Activated CD4-positive, alpha-beta T cell treated with anti-CD3 and anti-CD28 coated beads, Interleukin-2, amount 50 U/mL, for 4 hours (primary cell): ENCODE results near the gene BCAN.
A peak's percentile ranks its signal among the peaks of the same experiment; 100 is the strongest.
"Not testable (repeated sequence)": the region's sequence is repeated elsewhere in the genome, so short reads cannot be mapped to it uniquely, and the experiment has no call there.

ENCODE experiments used
- DNase-seq, 2 experiments: peaks; one replicate each; pipeline ENCODE4 v3.0.0-alpha.2; 2020

BCAN gene

DNA sequence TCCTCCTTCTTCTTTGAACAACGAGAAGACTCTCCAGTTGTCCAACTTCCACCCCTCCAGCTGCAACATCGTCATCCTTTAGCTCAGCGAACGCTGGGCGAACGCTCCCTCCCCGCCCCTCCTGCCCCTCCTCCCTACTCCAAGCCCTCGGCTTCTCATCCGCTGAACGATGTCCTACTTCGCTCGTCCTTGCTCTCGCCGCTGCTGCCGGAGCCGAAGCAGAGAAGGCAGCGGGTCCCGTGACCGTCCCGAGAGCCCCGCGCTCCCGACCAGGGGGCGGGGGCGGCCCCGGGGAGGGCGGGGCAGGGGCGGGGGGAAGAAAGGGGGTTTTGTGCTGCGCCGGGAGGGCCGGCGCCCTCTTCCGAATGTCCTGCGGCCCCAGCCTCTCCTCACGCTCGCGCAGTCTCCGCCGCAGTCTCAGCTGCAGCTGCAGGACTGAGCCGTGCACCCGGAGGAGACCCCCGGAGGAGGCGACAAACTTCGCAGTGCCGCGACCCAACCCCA lies at the start of gene BCAN:
TSS of gene BCAN (plus strand) at position 357 of the 504 bp plus-strand sequence. CDS start 3,938 bp downstream, outside the sequence.
- DNase-seq = no peak

DNA sequence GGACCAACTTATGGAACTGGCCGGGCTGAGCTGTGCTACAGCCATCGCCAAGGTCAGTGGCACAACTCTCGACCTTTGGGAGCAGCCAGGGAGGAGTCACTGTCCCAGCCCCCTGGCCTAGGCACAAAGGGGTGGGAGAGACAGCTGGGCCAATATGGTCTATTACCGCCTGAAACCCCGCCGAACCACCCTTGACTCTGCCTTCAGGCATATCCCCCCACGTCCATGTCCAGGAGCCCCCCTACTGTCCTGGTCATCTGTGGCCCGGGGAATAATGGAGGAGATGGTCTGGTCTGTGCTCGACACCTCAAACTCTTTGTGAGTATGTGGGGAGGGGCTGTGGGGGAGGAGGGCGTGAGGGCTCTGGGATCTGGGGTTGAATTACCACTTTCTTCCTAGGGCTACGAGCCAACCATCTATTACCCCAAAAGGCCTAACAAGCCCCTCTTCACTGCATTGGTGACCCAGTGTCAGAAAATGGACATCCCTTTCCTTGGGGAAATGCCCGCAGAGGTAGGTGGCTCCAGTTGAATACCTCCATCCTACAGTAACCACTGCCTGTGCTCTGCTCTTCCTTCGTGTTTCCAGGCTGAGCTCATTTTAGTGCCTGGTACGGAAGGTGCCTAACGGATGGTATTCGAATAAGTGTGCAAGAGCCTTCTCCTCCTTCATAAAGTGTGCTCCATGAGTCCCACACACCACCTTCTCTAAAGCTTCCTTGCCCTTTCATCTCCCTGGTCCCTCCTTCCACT lies 49.6 kb upstream of the BCAN start:
- no peak for DNase-seq

DNA sequence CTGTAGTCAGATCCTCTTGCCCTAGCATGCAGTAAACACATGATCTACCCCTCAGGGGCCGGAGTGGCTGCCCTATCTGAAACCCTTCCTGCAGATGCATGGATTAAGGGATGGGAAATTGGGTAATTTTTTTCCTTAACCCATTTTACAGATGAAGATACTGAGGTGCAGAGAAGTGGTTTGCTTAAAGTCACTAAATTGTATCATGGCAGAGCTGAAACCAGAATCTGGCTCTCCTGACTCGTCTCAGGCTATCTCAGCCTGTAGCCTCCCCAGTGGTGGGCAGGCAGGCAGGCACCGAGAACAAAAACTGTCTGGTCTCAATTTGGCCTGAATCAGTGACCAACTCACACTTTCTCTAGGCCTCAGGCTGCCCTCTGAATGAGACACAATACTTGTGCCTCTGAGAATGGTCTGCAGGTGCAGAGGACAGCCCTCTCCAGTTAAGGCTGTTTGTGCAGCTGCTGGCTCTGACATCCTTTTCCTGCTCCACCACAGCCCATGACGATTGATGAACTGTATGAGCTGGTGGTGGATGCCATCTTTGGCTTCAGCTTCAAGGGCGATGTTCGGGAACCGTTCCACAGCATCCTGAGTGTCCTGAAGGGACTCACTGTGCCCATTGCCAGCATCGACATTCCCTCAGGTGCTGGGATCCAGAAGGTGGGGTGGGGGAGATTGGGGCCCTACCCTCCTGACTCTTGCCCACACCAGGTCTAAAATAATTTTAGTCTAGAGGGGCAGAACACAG lies 48.8 kb upstream of the BCAN start:
- no peak for DNase-seq

GRCh38 chr1:156593661-156593989 lies 48.3 kb upstream of the BCAN start:
- DNase-seq = no peak

- DNase-seq = no peak
Measured at GRCh38 chr1:156594190-156594589, 47.7 kb upstream of the BCAN start.

GRCh38 chr1:156595016-156595415 lies 46.9 kb upstream of the BCAN start:
- no peak for DNase-seq

DNA sequence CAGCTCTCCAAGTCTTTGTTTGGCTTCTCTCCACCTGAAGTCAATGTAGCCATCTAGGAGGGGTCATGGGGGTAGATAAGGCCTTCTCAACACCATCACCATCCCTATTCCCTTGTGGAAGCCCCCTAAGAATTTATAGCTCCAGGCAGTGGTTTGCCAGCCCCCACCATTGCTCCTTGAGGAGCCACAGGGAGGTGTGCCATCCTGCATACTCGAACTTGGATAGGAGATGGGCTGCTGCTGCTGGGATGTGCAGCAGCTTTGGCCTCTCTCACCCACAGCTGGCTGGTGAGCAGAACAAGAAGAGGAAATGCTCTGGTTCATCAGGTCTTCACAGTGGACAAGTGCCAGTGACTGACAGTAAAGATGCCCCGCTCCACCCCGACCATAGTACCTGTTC lies 45.5 kb upstream of the BCAN start:
- no peak for DNase-seq

GRCh38 chr1:156598125-156598524 lies 43.8 kb upstream of the BCAN start:
- DNase-seq = no peak

DNA sequence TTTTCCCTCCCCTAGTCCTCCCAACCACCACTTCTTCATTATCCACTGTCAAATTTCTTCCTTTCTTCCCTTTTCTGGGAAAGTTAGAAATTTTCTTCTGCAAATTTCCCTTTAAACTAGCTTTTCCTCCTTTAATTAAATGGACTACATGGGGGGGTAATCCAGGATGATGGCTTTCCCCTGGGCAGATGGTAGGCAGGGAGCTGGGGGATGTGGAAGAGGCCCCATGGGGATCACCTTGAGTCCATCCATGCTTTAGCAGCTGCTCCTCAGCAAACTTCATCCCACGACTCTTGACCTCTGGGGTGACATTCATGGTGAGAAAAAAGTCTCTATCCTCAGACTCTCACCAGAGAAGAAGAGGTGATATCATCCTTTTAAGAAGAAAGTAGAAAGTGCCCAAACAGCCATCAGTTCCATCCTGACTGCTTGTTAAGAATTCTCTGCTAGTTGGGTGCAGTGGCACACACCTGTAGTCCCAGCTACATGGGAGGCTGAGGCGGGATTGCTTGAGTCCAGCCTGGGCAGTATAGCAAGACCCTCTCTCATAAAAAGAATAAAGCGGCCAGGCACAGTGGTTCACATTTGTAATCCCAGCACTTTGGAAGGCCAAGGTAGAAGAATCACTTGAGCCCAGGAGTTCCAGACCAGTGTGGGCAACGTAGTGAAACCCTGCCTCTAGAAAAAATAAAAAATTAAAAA lies 43.0 kb upstream of the BCAN start:
- no peak for DNase-seq

DNA sequence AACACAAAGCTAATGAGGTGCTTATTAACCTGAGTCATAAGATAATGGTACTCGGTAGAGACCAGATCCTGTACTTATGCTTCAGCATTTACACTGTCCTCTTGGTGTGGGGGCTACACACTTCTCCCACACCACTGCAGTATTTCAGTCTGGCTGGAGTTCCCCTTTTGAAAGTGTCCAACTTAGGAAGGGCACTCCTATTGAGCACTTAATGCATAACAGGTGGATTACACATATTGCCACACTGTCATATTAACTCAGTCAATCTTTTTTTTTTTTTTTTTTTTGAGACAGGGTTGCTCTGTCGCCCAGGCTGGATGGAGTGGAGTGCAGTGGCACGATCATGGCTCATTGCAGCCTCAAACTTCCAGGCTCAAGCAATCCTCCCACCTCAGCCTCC lies 42.1 kb upstream of the BCAN start:
- DNase-seq = no peak

GRCh38 chr1:156600733-156601121 lies 41.2 kb upstream of the BCAN start:
- DNase-seq = no peak

GRCh38 chr1:156601122-156601830 lies 40.6 kb upstream of the BCAN start, which contains the start of gene GPATCH4:
Gene GPATCH4, minus strand, starts transcription at chr1:156601479.
- DNase-seq = peak; percentile 71 to 78

DNA sequence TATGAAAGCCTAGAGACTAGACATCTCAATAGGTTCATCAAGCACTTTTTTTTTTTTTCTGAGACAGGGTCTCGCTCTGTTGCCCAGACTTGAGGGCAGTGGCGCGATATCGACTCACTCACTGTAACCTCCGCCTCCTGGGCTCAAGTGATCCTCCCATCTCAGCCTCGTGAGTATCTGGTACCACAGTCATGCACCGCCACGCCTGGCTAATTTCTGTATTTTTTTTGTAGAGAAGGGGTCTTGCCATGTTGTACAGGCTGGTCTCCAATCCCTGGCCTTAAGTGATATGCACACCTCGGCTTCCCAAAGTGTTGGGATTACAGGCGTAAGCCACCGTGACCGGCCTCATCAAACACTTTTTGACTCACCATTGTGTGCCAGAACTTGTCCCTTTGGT lies 40.0 kb upstream of the BCAN start:
- DNase-seq = no peak

DNA sequence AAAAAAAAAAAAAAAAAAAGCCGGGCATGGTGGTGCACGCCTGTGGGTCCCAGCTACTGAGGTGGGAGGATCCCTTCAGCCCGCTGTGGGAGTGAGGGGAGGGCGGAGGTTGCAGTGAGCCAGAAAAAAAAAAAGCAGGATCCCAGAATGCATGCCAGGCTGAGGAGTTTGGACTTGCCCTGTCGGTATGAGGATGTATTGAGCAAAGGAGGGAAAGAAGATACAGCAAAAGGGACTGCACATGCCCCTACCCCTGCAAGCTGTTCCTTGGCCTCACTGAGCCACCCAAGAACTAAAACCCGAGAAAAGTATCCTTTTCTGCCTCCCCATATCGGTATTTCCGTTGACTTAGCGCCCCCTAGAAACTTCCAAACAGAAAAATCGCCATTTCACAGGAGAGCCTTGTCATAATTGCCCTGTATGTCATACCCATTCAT lies 39.3 kb upstream of the BCAN start:
- no peak for DNase-seq

GRCh38 chr1:156607344-156607743 lies 34.6 kb upstream of the BCAN start:
- DNase-seq = not testable (repeated sequence)

DNA sequence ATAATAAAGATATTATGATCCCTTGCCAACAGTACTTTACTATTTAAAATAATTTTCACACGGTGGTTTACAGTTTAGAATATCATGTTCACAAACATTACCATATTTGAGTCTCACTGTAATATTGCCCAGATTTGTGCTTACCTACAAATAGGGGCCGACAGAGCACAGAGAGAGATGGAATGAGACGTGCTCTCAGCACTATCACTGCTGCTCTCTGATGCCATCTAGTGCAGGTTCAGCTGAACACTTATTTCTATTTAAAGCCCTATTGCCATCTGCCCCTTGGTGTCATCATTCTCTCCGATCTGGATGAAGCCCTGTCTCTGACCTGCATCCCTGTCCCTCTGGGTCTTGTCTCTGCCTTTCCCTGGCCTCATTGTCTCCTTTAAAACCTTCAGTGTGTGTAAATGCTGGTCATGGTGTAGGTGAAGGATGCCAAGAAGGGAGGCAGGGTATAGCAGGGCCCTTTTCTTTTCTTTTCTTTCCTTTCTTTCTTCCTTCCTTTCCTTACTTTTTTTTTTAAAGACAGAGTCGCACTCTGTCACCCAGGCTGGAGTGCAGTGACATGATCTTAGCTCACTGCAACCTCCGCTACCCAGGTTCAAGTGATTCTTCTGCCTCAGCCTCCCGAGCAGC lies 33.8 kb upstream of the BCAN start:
- peak; percentile 54 to 55 for DNase-seq

DNA sequence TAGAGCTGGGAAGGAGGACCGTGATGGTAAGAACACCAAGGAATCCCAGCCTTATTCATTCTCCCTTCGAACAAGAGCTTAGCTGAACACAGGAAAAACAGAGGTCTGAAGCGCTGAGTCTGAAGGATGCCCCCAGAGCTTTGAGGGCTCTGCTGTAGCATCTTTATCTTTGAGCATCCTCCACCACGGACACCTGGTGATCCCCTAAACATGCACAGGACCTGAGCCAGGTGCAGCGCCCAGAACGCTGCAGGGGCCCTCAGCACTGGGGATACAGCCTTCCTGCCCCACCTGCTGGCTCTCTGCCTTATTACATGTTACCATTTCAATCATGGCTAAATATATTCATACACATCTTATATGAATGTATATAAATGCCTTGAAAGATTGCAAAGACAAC lies 32.9 kb upstream of the BCAN start:
- peak; percentile 51 to 61 for DNase-seq

- DNase-seq = not testable (repeated sequence)
Measured at GRCh38 chr1:156610072-156610471, 31.8 kb upstream of the BCAN start.

- no peak for DNase-seq
Measured at GRCh38 chr1:156612666-156613065, 29.3 kb upstream of the BCAN start.

DNA sequence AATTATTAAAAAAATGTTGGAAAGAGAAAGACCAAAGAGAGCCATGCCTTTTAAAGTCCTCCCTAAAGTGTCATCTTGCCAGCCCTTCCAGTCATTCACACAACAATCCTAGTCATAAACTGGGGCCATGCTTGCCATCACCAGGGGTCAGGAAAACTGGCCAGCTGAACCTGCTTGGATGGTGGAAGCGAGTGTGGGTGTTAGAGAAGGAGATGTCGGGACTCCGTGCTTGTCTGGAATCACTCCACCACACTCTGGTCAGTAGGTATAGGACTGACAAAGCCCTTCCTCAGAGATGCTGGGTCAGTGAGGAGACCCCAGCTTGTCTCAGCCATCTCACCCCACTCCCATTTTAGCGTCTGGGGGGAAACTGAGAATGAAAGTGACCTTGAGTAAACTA lies 26.0 kb upstream of the BCAN start:
- no peak for DNase-seq

- DNase-seq = no peak
Measured at GRCh38 chr1:156616463-156616862, 25.5 kb upstream of the BCAN start.

- no peak for DNase-seq
Measured at GRCh38 chr1:156618853-156619581, 22.9 kb upstream of the BCAN start, which contains the start of gene HAPLN2. Gene HAPLN2, plus strand, starts transcription at chr1:156619415. Its CDS starts 4,076 bp downstream, at chr1:156623491.
